ENCODE results near the gene CAPN1. TPM values are rescaled to one million over a fixed set of nuclear protein-coding genes. Genes with fewer than 3 reads are reported as not detected.

The CAPN1 gene
- total and polyA plus RNA-seq, 11 donors: 67.8 to 139 (median 86.1) TPM

DNA sequence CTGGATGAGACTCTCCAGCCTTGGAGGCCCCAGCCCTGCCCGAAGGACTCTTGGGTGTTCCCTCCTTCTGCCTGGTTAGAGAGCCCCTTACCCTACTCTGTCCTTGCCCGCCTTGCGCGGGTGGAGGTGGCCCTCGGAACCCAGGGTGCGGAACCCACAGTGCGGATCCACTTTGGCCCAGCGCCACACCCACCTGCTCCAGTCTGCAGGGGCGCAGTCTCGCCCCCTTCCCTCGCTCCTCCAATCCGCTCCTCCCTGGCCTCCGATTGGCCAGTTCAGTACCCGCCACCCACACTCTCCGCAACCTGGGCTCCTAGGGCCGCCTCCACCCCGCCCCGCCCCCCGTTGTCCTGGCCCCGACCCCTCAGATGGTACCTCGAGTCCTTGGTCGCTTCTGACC lies 2.4 kb downstream of the CAPN1 start:
- no peak overlapping the region for H3K4me3 ChIP-seq
- TF ChIP-seq POLR2A (IDR thresholded peaks at IDR 0.05): no peak
- TF ChIP-seq, protein P1, sequence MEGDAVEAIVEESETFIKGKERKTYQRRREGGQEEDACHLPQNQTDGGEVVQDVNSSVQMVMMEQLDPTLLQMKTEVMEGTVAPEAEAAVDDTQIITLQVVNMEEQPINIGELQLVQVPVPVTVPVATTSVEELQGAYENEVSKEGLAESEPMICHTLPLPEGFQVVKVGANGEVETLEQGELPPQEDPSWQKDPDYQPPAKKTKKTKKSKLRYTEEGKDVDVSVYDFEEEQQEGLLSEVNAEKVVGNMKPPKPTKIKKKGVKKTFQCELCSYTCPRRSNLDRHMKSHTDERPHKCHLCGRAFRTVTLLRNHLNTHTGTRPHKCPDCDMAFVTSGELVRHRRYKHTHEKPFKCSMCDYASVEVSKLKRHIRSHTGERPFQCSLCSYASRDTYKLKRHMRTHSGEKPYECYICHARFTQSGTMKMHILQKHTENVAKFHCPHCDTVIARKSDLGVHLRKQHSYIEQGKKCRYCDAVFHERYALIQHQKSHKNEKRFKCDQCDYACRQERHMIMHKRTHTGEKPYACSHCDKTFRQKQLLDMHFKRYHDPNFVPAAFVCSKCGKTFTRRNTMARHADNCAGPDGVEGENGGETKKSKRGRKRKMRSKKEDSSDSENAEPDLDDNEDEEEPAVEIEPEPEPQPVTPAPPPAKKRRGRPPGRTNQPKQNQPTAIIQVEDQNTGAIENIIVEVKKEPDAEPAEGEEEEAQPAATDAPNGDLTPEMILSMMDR (IDR thresholded peaks at IDR 0.05): no peak
- H3K9me3 ChIP-seq: no peaks in the 10 kb centered on the region
- intact Hi-C loops (cut with DNase I): loop anchor here in 8 of 10 donors (5.0 to 10.0 kb wide), 5 partner anchors 47 to 172 kb away; partner anchors contain the start of genes TM7SF2 (in 3 of the 8), FAU (in 2 of the 8), MRPL49 (in 2 of the 8) and ARL2 (in 1 of the 8)
- peaks cover 0 to 56% (median 44%) of the 10 kb centered on the region in 9 donors for H3K36me3 ChIP-seq
- H3K4me1 ChIP-seq: peaks cover 0 to 30% (median 12%) of the 10 kb centered on the region in 12 donors
- H3K27ac ChIP-seq: no peak overlapping the region
- ATAC-seq: no peak
- 82 to 88% (median 85%) methylated on average over 22 of the region's 22 CpGs for WGBS, 4 donors
- DNase-seq: no peak
- H3K27me3 ChIP-seq: no peaks in the 10 kb centered on the region

DNA sequence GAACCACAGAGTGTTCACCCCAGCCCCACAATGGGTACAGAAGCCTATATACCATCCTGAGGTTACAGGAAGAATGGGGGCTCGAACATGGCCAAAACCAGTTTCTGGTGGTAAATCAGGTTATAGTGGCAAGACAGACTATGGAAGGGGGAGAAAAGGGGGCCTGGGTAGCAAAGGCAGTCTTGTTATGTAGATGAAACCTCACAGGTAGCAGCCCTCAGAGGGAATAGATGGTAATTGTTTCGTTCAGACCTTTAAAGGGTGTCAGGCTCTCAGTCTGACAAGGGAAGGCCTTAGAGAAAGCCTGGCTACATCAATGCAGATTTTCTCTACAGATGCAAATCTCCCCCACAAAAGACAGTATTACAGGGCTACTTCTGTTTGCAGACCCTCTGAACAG lies 3.4 kb downstream of the CAPN1 start:
- Histone ChIP-seq H3K4me1 (peaks cover 0 to 27% (median 11%) of the 10 kb centered on the region in 12 donors), H3K9me3 (no peaks in the 10 kb centered on the region), H3K27ac (no peak overlapping the region), H3K4me3 (no peak overlapping the region), H3K36me3 (peaks cover 0 to 66% (median 54%) of the 10 kb centered on the region in 9 donors), H3K27me3 (no peaks in the 10 kb centered on the region)
- WGBS, 4 donors: 86 to 93% (median 90%) methylated on average over 2 of the region's 2 CpGs
- intact Hi-C loops (cut with DNase I): loop anchor here in 1 of 10 donors (10.0 kb wide), 1 partner anchor 70 kb away; the partner anchor contains the start of genes TM7SF2 and ZNHIT2
- TF ChIP-seq, protein P1 (IDR thresholded peaks at IDR 0.05): no peak
- TF ChIP-seq POLR2A (IDR thresholded peaks at IDR 0.05): no peak
- DNase-seq: no peak
- ATAC-seq: no peak

DNA sequence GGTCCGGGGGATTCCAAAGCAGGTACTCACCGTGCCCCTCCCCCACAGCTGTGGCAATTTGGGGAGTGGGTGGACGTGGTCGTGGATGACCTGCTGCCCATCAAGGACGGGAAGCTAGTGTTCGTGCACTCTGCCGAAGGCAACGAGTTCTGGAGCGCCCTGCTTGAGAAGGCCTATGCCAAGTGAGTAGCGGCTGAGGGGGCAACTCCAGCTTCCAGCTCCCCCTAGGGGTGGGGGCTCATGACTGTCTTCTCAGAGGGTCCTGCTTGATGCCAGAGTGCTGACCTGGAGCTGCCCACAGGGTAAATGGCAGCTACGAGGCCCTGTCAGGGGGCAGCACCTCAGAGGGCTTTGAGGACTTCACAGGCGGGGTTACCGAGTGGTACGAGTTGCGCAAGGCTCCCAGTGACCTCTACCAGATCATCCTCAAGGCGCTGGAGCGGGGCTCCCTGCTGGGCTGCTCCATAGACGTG lies 4.2 kb downstream of the CAPN1 start:
- no peaks in the 10 kb centered on the region for H3K27me3 ChIP-seq
- 88 to 93% (median 91%) methylated on average over 7 to 18 of the region's 18 CpGs for WGBS, 4 donors
- H3K36me3 ChIP-seq: peaks cover 0 to 73% (median 62%) of the 10 kb centered on the region in 9 donors
- TF ChIP-seq POLR2A (IDR thresholded peaks at IDR 0.05): no peak
- TF ChIP-seq, protein P1 (IDR thresholded peaks at IDR 0.05): no peak
- DNase-seq: no peak
- no peak overlapping the region for H3K4me3 ChIP-seq
- intact Hi-C loops (cut with DNase I): loop anchor here in 1 of 10 donors (10.0 kb wide), 1 partner anchor 71 kb away; the partner anchor contains the start of genes TM7SF2 and ZNHIT2
- no peak for ATAC-seq
- H3K27ac ChIP-seq: no peak overlapping the region
- peaks cover 0 to 20% (median 7%) of the 10 kb centered on the region in 12 donors for H3K4me1 ChIP-seq
- no peaks in the 10 kb centered on the region for H3K9me3 ChIP-seq

DNA sequence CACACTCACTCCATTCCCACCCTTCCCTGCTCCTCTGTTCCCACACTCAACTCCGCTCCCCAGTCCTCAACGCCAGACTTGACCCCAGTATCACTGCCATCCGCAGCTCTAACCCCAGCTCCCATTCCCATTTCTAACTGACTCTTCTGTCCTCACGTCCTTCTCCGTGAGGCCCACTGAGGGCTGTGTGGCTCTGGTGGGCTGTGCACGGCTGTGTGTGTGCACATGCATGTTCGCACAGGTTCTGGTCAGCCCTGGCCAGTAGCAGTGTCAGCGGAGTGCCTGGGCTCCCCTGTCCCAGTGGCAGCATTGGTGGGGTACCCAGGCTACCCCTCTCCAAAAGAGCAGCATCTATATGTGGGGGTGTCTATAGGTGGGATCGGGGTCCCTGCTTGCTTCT lies 5.0 kb downstream of the CAPN1 start:
- no peak for DNase-seq
- intact Hi-C loops (cut with DNase I): loop anchor here in 1 of 10 donors (10.0 kb wide), 1 partner anchor 72 kb away; the partner anchor contains the start of genes TM7SF2 and ZNHIT2
- no peak overlapping the region for H3K27ac ChIP-seq
- H3K4me1 ChIP-seq: peaks cover 0 to 18% (median 6%) of the 10 kb centered on the region in 12 donors
- no peaks in the 10 kb centered on the region for H3K27me3 ChIP-seq
- ATAC-seq: no peak
- no peak overlapping the region for H3K4me3 ChIP-seq
- TF ChIP-seq, protein P1 (IDR thresholded peaks at IDR 0.05): no peak
- TF ChIP-seq POLR2A (IDR thresholded peaks at IDR 0.05): no peak
- H3K9me3 ChIP-seq: no peaks in the 10 kb centered on the region
- WGBS, 4 donors: 89 to 94% (median 92%) methylated on average over 9 of the region's 9 CpGs
- peaks cover 0 to 81% (median 67%) of the 10 kb centered on the region in 9 donors for H3K36me3 ChIP-seq

Measured in heart left ventricle (tissue), 16 donors.